Measurements from ENCODE around the gene GFPT2. TPM values are rescaled to one million over a fixed set of nuclear protein-coding genes. Genes with fewer than 3 reads are reported as not detected.

The GFPT2 gene
- total and polyA plus RNA-seq, 2 of the 4 experiments (the other 2 are of a cell fraction), result 20.3 to 20.8 TPM

DNA sequence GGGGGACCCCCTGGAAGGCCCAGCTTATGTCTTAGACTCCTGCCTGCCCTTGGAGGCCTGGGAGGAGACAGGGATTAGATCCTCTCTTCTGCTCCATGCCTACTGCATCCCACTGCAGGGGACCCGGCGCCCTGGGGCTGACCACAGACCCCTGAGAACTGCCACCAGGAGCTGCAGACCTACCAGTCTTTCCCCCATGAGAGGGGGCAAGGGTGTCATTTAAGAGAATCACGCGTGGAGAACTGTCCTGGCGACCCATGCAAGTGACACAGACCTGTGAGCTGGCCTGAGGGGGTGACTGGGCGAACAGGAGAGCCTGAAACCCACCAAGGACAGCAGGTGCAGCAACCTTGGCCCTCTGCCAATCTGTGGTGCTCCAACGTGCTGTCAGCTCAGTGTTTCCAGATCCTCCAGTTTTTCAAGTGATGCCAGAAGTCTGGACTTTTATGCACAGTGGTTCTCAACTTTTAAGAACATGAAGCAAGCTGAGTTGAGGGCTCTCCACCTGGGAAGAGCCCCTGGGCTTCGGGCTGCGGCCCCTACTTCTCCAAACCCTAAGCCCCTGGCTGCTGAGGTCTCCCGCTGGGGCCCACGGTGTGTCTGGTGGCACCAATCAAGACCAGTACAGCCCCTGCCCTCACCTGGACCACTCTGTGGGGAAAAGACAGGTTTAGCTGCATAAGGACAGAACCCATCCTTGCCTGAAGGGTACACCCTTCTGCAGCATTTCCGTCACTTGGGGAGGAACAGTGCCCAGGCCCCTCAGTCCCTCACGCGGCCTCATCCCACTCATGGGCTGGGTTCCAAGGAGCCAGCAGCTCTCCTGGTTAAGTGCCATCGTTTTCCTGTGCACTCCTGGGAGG lies 18.2 kb downstream of the GFPT2 start:
- CTCF ChIA-PET, result no interaction called here
- no peak for TF ChIP-seq MAZ (IDR thresholded peaks at IDR 0.05; ENCODE audit: borderline replicate concordance, low read depth, low read length)
- TF ChIP-seq RFX5 (IDR thresholded peaks at IDR 0.05; ENCODE audit: low read depth, low read length), result no peak
- TF ChIP-seq RCOR1 (IDR thresholded peaks at IDR 0.05; ENCODE audit: insufficient replicate concordance, low read length), result no peak
- TF ChIP-seq, protein P1, sequence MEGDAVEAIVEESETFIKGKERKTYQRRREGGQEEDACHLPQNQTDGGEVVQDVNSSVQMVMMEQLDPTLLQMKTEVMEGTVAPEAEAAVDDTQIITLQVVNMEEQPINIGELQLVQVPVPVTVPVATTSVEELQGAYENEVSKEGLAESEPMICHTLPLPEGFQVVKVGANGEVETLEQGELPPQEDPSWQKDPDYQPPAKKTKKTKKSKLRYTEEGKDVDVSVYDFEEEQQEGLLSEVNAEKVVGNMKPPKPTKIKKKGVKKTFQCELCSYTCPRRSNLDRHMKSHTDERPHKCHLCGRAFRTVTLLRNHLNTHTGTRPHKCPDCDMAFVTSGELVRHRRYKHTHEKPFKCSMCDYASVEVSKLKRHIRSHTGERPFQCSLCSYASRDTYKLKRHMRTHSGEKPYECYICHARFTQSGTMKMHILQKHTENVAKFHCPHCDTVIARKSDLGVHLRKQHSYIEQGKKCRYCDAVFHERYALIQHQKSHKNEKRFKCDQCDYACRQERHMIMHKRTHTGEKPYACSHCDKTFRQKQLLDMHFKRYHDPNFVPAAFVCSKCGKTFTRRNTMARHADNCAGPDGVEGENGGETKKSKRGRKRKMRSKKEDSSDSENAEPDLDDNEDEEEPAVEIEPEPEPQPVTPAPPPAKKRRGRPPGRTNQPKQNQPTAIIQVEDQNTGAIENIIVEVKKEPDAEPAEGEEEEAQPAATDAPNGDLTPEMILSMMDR (conservative IDR thresholded peaks at IDR 0.05; ENCODE audit: low read depth, low read length), result no peak
- no peak for TF ChIP-seq CHD1 (IDR thresholded peaks at IDR 0.05; ENCODE audit: low read depth, low read length)
- no peak for TF ChIP-seq BHLHE40 (IDR thresholded peaks at IDR 0.05; ENCODE audit: low read depth, low read length)
- TF ChIP-seq FOS (IDR thresholded peaks at IDR 0.05; ENCODE audit: low read depth, low read length), result no peak
- no peak for TF ChIP-seq RAD21 (IDR thresholded peaks at IDR 0.05; ENCODE audit: low read length)
- no peak for TF ChIP-seq POLR2A (IDR thresholded peaks at IDR 0.05; ENCODE audit: low read depth, low read length)
- no peak for TF ChIP-seq ELK1 (IDR thresholded peaks at IDR 0.05; ENCODE audit: borderline replicate concordance, low read depth, low read length)
- no peak for TF ChIP-seq MAFK (IDR thresholded peaks at IDR 0.05; ENCODE audit: low read depth, low read length)
- no peak for TF ChIP-seq SMC3 (IDR thresholded peaks at IDR 0.05; ENCODE audit: low read depth, low read length)
- DNase-seq, result no peak
- ATAC-seq (ENCODE audit: low read depth), result no peak
- in situ Hi-C loops (cut with MboI; ENCODE audit: low sequenced_read_pairs) (no loop called here), dilution Hi-C loops (cut with HindIII; ENCODE audit: low sequenced_read_pairs, unreplicated experiment) (no loop called here), intact Hi-C loops (cut with micrococcal nuclease) (no loop called here)
- no peak overlapping the region for H2AK9ac ChIP-seq (replicated peaks; ENCODE audit: low read depth, low read length, poor library complexity)
- no peak overlapping the region for H2AK5ac ChIP-seq (ENCODE audit: low read depth, low read length)
- peaks cover 23% of the 10 kb centered on the region for H3K9me1 ChIP-seq (ENCODE audit: insufficient read depth, low read length)
- peaks cover 21% of the 10 kb centered on the region for H4K20me1 ChIP-seq (ENCODE audit: insufficient read depth, low read length)
- no peak overlapping the region for H3K18ac ChIP-seq (ENCODE audit: low read depth, low read length)
- BruUV-seq (replicated peaks), result no TSS peak
- no peak overlapping the region for H3K9ac ChIP-seq (ENCODE audit: low read depth, low read length)
- H3K14ac ChIP-seq (replicated peaks; ENCODE audit: low read depth, low read length), result no peak overlapping the region
- no peak overlapping the region for H3K56ac ChIP-seq (ENCODE audit: extremely low read depth, insufficient read depth, low read length)
- no peak overlapping the region for H2BK15ac ChIP-seq (ENCODE audit: low read depth, low read length)
- H3K9me3 ChIP-seq (ENCODE audit: control insufficient read depth, insufficient read depth, low read length), result no peaks in the 10 kb centered on the region
- no peak overlapping the region for H3K23ac ChIP-seq (ENCODE audit: low read depth, low read length)
- no peak overlapping the region for H2BK20ac ChIP-seq (ENCODE audit: low read depth, low read length)
- POLR2A ChIA-PET (ENCODE audit: unreplicated experiment), result no interaction called here
- H2AFZ ChIP-seq (replicated peaks; ENCODE audit: low read length, poor library complexity), result no peak overlapping the region
- 93% methylated on average over 5 of the region's 15 CpGs; no CpG with 5 or more reads in 1 of the 2 experiments for WGBS, 2 experiments (ENCODE audit: extremely low coverage in 2 of 2, insufficient read length in 1 of 2)
- no peaks in the 10 kb centered on the region for H3K27me3 ChIP-seq (ENCODE audit: control insufficient read depth, insufficient read depth, low read length)
- no peak overlapping the region for H2BK5ac ChIP-seq (ENCODE audit: low read depth, low read length, poor library complexity, severe bottlenecking)
- no peak overlapping the region for H4K5ac ChIP-seq (ENCODE audit: low read depth, low read length)
- no peak overlapping the region for H3K27ac ChIP-seq (ENCODE audit: insufficient read depth, low read length)
- no peak overlapping the region for H2BK120ac ChIP-seq (ENCODE audit: low read depth, low read length)
- H4K91ac ChIP-seq (ENCODE audit: insufficient read depth, low read depth, low read length), result no peak overlapping the region
- H4K8ac ChIP-seq (ENCODE audit: low read depth in 2 of 2, low read length in 2 of 2), result no peak overlapping the region
- peaks cover 0 to 15% of the 10 kb centered on the region in 2 experiments; a peak in 2 of 4 replicates for H3K79me1 ChIP-seq (ENCODE audit: low read depth in 1 of 2, low read length in 2 of 2)
- H3K4me2 ChIP-seq (ENCODE audit: low read depth, low read length), result no peak overlapping the region
- peaks cover 27% of the 10 kb centered on the region for H3K36me3 ChIP-seq (ENCODE audit: control insufficient read depth, insufficient read depth, low read length)
- peaks cover 14% of the 10 kb centered on the region for H3K4me1 ChIP-seq (ENCODE audit: control insufficient read depth, insufficient read depth, low read length)
- no peak overlapping the region for H3K4me3 ChIP-seq (ENCODE audit: insufficient read depth, low read depth, low read length)
- no peak overlapping the region for H3K4ac ChIP-seq (ENCODE audit: low read depth, low read length)

Data from IMR-90 (cell line).